DMS53 treated with DMSO at 0.1 percent for 48 hours (cell line): ENCODE data around the gene CUL1.

Experiments
- DNase-seq: peaks from one replicate; lab custom pipeline; 2025; ENCODE audit not compliant: unreplicated experiment; lab: John Stamatoyannopoulos, UW

CUL1 gene

DNA sequence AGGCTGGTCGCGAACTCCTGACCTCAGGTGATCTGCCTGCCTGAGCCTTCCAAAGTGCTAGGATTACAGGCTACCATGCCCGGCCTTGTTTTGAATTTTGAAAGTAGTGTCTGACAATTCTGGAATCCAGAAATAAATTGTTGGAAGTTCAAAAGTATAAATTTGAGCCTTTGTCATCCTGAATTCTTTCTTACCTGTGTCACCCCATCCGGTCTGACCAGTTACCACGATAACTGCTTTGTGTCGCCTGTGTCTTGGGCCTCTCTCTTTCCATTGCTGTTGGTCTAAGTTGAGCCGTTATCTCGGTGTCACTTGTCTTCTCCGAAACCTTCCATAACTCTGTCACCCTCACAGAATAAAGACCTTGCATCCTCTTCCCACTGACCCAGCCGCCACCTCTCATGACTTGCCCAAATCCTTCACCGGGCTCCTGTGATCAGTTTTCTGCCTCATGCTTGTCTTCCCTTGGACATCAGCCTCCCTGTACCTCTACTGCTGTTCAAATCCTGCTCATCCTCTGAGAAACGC is 18.6 kb downstream of the CUL1 start:
- DNase-seq: no peak

DNA sequence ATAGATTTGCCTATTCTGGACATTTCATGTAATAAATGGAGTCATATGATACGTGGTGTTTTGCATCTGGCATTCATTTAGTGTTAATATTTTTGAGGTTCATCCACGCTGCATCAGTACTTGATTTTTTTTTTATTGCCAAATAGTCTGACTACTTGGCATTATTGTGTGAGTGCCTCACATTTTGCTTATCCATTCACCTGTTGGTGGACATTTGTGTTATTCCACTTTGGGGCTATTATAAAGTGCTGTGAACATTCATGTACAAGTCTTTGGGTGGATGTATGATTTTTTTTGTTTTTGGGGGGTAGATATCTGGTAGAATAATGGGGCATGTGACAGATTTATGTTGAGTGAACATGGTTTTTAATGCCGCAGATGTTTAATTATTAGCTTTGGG is 19.7 kb downstream of the CUL1 start:
- DNase-seq: no peak

- DNase-seq: no peak
Observed at GRCh38 chr7:148719753-148720152, 21.1 kb downstream of the CUL1 start.

DNA sequence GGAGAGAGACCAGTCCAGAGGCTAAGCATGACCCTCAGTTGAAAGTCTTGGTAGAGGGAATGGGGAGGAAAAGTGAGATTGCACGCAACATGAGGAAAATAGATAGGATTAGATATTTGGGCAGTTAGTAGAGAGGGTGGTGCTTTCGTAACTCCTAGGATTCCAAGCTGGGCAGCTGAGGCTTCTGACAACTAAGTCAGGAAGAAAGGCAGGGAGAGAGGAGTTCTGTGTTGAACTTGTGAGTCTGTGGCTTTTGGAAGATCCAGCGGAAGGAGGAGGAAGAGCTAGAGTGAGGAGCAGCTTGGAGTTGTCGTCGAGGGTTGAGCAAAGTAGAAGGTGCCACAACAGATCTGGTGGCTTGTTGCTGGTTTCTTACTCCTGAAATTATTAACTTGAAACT is 21.8 kb downstream of the CUL1 start:
- no peak for DNase-seq

DNA sequence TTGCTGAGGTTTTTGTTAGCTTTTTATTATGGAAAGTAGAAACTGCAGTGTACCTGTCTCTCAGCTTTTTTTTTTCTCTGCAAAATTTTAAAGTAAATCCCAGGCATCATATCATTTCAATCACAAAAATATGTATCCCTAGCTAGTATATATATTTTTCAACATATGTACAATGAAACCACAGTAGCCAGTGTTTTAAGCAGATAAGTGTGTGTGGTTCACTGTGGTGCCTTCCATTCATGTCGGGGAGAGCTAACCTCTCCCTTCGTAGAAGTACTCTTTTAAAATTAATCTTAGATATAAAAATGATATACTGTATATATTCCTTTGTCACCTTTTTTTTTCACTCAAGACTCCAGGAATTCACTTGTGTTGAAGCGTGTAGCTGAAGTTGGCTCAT is 22.7 kb downstream of the CUL1 start:
- DNase-seq: no peak

DNA sequence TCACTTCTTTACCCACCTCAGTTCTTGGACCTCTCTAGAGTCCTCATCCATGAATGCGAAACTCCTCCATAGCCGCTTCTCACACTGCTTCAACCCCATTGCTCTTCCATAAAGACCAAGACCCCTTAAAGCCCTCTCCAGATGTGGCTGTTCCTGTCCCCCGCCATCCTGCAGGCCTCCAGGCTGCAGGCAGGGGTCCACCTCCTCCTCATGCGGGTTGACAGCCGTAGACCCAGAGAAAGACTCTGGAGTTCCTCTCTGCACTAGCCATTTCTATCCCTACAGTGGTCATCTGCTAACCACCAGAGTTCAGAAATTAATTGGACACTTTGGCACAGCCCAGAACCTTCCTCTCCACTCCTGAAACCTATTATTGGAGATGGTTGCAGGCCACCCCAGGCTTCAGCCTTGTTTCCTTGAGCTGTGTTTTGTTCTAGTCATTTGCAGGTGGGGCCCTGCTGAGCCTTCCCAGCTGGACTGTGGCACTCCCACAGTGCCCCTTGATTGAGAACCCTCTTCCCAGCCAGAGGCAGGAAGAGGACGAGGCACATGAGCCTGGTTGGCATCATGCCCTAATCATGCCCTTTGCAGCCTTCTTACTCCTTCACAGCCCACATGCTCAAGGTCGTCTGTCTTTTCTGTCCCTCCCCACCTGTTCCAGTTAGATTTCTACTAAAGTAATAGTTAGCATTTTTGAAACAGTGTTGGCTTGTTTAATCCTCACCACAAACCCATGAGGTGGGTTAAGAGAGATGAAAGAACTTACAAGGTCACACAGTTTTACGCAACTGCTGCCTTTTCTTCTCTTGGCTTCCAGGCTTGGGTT is 23.9 kb downstream of the CUL1 start:
- DNase-seq: peak; percentile 40

- DNase-seq: peak; percentile 88
Observed at GRCh38 chr7:148723166-148723559, 24.5 kb downstream of the CUL1 start.

DNA sequence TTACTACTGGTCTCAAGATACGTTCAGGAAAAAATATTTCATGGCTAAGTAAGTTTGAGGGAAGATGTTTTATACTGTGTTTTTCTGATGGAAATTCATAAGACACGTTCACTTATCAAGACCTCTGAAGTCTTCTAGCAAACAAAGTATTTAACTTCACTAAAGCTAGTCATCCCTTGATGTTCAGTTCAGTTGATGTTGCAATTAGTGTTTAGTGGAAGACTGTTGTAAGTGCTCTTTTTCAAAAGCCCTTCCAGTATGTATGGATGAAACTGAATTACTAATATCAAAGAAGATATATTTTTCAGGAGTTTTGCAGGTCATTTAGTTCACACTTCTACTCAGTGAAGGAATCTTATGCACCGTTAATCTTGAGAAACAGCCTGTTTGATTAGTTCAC is 25.1 kb downstream of the CUL1 start:
- no peak for DNase-seq

DNA sequence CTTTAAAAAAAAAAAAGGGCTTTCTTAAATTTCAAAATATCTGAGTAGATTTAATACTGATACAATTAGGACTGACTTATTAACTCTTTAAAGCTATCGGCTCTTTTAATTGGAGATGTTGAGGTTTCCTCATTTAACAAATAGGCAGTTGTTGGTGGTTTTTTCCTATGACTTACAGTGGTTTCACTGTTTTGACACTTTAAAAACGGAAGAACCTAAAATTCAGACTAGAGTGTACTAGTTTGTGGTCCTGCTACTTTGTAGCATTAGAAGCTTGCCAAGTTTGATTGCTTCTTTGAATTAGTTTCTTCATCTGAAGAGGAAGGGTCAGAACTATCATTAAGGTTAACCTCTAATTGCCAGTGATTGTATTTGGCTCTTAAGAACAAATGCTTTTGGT is 27.7 kb downstream of the CUL1 start:
- no peak for DNase-seq

GRCh38 chr7:148727501-148728278 is 29.0 kb downstream of the CUL1 start:
- DNase-seq: no peak

DNA sequence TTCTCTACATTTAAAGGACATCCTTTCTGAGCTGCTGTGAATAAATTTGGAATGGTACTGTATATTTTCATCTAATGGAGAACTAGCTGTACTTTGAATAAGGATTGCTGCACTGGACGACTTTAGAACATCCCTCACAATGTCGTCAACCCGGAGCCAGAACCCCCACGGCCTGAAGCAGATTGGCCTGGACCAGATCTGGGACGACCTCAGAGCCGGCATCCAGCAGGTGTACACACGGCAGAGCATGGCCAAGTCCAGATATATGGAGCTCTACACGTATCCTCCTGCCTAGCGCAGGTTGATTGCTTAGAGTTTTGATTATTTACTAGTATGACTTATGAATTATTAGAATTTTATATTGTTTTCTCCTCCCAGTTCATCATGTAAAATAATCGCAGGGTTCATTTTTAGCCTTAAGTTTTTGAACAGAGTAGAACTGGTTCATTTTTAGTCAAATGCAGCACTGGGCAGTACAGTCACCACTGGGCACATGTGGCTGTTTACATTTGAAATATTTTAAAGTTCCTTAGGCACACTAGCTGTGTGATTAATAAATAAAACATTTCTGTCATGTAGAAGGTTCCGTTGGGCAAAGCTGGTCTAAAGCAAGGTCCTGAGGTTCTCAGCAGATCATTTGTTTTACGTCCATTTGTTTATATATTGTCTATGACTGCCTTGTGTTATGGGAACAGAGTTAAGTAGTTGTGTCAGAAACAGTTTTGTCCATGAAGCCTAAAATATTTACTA is 31.5 kb downstream of the CUL1 start:
- DNase-seq: no peak

- DNase-seq: no peak
Observed at GRCh38 chr7:148732862-148733261, 34.2 kb downstream of the CUL1 start.

DNA sequence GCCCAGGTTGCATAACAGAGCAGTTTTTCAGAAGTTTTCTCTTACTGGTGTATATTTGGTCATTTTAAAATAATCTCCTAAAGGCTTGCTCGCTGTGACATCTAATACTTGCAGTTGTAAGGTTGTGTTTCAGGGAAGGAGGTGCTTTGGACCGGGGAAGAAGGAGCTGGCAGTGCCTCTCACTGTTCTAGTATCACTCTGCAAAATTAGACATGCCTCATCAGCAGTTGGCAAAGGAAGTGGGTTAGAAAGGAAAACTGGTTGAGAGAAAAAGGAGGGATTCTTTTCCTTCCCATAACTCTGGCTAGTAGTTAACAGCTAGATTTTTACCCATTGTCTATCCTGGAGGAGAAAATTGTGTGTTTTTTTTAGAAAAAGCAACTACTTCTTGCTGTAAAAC is 34.8 kb downstream of the CUL1 start:
- DNase-seq: no peak

- DNase-seq: no peak
Observed at GRCh38 chr7:148735141-148735540, 36.4 kb downstream of the CUL1 start.

DNA sequence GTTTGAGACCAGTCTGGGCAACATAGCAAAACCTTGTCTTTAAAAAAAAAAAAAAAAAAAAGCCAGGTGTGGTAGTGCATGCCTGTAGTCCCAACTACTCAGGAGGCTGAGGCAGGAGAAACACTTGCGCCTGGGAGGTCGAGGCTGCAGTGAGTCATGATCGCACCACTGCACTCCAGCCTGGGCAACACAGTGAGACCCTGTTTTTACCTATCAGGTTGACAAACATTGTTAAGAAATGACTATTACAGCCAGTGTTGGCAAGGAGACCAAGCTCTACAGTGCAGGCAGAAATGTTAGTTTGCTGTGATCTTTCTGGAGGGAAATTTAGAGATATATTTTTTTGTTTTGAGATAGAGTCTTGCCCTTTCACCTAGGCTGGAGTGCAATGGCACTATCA is 37.3 kb downstream of the CUL1 start:
- no peak for DNase-seq

DNA sequence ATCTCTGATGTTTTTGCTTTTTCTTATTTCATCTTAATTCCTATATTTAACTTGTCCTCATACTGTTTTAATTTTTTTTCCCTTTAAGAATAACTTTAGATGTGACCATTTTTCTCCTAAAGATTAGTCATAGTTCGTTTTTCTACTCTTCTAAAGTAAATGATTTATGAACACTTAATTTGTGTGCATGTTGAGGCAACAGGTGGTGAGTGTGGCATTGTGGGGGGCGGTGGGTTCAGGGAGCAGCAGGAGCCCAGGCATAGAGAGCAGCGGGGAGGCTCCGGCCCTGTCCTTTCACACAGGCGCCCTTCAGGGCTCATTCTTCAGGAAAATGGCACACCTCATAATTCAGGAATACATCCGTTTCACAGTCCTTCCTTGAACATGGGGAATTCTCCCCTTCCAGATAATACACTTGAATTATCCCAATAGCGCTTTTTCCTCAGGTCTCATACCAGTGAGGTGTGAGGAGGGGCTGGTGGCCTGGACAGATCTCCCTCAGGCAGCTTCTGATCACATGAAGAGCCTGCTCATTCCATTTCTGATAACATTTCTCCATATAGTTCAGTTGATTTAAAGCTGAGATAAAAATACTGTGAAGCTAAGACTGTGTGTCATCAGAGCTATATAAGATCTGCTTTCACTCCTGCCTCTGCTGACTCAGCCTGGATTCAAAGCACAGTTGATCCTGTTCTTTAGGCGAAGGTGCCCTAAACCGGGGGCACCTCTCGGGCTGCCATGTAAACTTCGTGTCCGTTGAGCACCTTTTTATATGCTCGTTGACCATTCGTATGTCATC is 40.2 kb downstream of the CUL1 start:
- no peak for DNase-seq

DNA sequence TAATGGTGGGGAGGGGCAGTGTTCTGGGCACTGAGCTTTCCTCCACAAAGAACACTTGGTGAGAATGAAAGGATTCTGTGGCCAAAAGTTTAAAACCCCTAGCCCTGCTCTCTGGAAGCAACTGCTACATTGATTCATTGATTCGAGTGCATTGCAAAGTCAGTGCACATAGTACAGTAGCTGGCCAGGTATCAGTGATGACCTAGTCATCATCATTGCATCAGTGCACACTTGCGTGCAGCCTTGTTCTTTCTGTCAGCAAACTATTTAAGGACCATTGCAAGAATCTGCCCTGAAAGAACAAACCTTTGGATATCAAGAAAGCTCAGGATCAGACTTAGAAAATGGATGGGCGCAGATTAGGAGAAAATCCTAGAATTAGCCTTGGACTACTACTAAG is 47.4 kb downstream of the CUL1 start:
- DNase-seq: no peak

- DNase-seq: peak; percentile 60
Observed at GRCh38 chr7:148747274-148747673, 48.6 kb downstream of the CUL1 start.

DNA sequence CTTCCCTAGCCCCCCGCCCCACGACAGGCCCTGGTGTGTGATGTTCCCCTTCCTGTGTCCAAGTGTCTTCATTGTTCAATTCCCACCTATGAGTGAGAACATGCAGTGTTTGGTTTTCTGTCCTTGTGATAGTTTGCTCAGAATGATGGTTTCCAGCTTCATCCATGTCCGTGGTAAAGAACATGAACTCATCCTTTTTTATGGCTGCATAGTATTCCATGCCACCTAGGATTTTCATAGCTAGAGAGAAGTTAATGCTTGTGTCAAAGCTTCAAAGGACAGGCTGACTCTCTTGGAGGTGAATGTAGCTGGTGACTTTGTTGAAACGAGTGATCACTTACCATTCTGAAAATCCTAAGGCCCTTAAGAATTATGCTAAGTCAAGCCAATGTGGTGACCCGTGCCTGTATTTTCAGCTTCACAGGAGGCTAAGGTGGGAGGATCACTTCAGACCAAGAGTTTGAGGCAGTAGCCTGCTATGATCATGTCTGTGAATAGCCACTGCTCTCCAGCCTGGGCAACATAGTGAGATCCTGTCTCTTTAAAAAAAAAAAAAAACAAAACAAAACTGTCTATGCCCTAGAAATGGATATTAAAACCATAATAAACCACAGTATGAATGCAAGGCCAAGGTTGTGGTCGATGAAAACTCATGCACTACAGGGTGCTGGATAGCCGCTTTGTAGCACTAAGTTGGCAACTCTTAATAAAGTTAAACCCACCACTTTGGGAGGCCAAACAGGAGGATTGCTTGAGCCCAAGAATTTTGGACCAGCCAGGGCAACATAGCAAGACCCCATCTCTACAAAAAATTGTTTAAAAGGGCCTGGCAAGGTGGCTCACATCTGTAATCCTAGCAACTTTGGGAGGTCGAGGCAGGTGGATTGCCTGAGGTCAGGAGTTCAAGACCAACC is 52.0 kb downstream of the CUL1 start:
- DNase-seq: no peak

DNA sequence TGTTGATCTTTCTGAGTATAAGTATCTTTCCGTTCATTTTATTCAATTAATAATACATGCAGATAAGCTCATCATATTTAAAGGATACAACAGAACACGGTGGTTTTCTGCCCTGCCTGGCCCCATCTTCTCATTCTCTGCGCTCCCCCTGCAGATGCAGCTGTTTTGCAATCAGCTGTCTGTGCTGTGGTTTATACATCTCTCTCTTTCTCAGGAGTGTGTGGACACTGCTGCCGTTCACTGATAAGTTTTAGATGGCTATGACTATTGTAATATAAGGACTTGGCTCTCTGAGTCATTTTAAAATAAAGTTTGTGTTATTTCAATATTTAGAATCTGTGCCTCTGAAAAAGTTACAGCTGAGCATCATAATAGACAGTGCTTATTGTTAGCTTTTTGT is 54.5 kb downstream of the CUL1 start:
- DNase-seq: no peak
